ENCODE data around the gene SLA2.

DNA sequence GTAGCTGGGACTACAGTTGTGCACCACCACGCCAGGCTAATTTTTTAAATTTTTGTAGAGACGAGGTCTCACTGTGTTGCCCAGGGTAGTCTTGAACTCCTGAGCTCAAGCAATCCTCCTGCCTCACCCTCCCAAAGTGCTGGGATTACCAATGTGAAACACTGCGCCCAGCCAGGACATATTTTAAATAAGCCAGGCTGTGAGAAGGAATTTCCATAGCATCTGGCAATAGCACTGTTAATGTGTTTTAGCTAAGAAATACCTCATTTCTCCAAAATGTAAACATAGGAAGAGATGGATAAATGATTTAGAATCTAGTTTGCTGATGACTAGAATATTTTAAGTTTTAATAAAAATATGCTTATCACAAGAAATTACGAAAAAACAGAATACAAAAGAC, 27.0 kb upstream of the SLA2 start:
- TF ChIP-seq, protein P1, sequence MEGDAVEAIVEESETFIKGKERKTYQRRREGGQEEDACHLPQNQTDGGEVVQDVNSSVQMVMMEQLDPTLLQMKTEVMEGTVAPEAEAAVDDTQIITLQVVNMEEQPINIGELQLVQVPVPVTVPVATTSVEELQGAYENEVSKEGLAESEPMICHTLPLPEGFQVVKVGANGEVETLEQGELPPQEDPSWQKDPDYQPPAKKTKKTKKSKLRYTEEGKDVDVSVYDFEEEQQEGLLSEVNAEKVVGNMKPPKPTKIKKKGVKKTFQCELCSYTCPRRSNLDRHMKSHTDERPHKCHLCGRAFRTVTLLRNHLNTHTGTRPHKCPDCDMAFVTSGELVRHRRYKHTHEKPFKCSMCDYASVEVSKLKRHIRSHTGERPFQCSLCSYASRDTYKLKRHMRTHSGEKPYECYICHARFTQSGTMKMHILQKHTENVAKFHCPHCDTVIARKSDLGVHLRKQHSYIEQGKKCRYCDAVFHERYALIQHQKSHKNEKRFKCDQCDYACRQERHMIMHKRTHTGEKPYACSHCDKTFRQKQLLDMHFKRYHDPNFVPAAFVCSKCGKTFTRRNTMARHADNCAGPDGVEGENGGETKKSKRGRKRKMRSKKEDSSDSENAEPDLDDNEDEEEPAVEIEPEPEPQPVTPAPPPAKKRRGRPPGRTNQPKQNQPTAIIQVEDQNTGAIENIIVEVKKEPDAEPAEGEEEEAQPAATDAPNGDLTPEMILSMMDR (IDR thresholded peaks at IDR 0.05) = no peak
- no peak for TF ChIP-seq TCF7L2 (IDR thresholded peaks at IDR 0.05; ENCODE audit: low read depth, low read length)
- TF ChIP-seq, protein P2, sequence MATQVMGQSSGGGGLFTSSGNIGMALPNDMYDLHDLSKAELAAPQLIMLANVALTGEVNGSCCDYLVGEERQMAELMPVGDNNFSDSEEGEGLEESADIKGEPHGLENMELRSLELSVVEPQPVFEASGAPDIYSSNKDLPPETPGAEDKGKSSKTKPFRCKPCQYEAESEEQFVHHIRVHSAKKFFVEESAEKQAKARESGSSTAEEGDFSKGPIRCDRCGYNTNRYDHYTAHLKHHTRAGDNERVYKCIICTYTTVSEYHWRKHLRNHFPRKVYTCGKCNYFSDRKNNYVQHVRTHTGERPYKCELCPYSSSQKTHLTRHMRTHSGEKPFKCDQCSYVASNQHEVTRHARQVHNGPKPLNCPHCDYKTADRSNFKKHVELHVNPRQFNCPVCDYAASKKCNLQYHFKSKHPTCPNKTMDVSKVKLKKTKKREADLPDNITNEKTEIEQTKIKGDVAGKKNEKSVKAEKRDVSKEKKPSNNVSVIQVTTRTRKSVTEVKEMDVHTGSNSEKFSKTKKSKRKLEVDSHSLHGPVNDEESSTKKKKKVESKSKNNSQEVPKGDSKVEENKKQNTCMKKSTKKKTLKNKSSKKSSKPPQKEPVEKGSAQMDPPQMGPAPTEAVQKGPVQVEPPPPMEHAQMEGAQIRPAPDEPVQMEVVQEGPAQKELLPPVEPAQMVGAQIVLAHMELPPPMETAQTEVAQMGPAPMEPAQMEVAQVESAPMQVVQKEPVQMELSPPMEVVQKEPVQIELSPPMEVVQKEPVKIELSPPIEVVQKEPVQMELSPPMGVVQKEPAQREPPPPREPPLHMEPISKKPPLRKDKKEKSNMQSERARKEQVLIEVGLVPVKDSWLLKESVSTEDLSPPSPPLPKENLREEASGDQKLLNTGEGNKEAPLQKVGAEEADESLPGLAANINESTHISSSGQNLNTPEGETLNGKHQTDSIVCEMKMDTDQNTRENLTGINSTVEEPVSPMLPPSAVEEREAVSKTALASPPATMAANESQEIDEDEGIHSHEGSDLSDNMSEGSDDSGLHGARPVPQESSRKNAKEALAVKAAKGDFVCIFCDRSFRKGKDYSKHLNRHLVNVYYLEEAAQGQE (IDR thresholded peaks at IDR 0.05; ENCODE audit: insufficient read depth in 1 of 2, low read depth in 2 of 2, low read length in 1 of 2) = no peak
